Natural killer cell (primary cell): ENCODE data around the gene FAF1. TPM values are rescaled to one million over a fixed set of nuclear protein-coding genes. Genes with fewer than 3 reads are reported as not detected.

Experiments used
- ATAC-seq, 3 donors: fragments of 150-1000 bp in 2 of 3; fragments of 200-7000 bp in 1 of 3; cut with Tn5 transposase; 1 replicate in 1 of 3; 2 replicates in 2 of 3; pipeline ENCODE4 v1.10.0; 2021; ENCODE audit warnings: mild to moderate bottlenecking in 2 of 3, moderate library complexity in 2 of 3
- DNase-seq, 2 donors: peaks; one replicate each; pipeline versions ENCODE4 v3.0.0 to v3.0.0-alpha.2; 2013 to 2021; ENCODE audit warnings: mixed read lengths in 1 of 2
- H3K27ac ChIP-seq: one replicate; pipeline ENCODE4 v1.5.1; 2013; ENCODE audit warnings: mild to moderate bottlenecking, low read length
- H3K27me3 ChIP-seq: one replicate; pipeline ENCODE4 v1.6.1; 2013; ENCODE audit warnings: low read length; ENCODE audit not compliant: control insufficient read depth, insufficient read depth
- H3K36me3 ChIP-seq: one replicate; pipeline ENCODE4 v1.6.1; 2013; ENCODE audit warnings: low read length; ENCODE audit not compliant: control insufficient read depth, insufficient read depth
- H3K4me1 ChIP-seq: one replicate; pipeline ENCODE4 v1.6.1; 2013; ENCODE audit warnings: low read length; ENCODE audit not compliant: control insufficient read depth, insufficient read depth
- H3K4me3 ChIP-seq: one replicate; pipeline ENCODE4 v1.5.1; 2013; ENCODE audit warnings: low read length
- H3K9me3 ChIP-seq: one replicate; pipeline ENCODE4 v1.6.1; 2013; ENCODE audit warnings: low read length; ENCODE audit not compliant: control insufficient read depth, insufficient read depth
- H3K27ac Mint-ChIP-seq, 2 donors: one replicate each; pipeline ENCODE4 v1.8.0; 2022; ENCODE audit warnings: mild to moderate bottlenecking in 2 of 2, mixed read lengths in 2 of 2, moderate library complexity in 1 of 2
- H3K27me3 Mint-ChIP-seq, 2 donors: one replicate each; pipeline ENCODE4 v1.8.0; 2022; ENCODE audit warnings: low read depth in 2 of 2, mixed read lengths in 2 of 2
- H3K36me3 Mint-ChIP-seq: one replicate; pipeline ENCODE4 v1.8.0; 2022; ENCODE audit warnings: mixed read lengths
- H3K4me1 Mint-ChIP-seq, 2 donors: one replicate each; pipeline ENCODE4 v1.8.0; 2022; ENCODE audit warnings: mixed read lengths in 2 of 2
- H3K4me3 Mint-ChIP-seq: one replicate; pipeline ENCODE4 v1.8.0; 2022; ENCODE audit warnings: mild to moderate bottlenecking, moderate library complexity, mixed read lengths
- H3K9me3 Mint-ChIP-seq, 2 donors: one replicate each; pipeline ENCODE4 v1.8.0; 2022; ENCODE audit warnings: mixed read lengths in 2 of 2
- CTCF ChIP-seq: fragments of 200-600 bp; IDR thresholded peaks from one replicate; pipeline ENCODE4 v1.8.0; 2022; ENCODE audit warnings: antibody characterized with exemption
- WGBS: methylation state at CpG from one replicate; pipeline ENCODE4 v1.1.7; 2013; ENCODE audit warnings: missing lambda C conversion rate; ENCODE audit not compliant: insufficient coverage; 5-methylcytosine and 5-hydroxymethylcytosine counted together
- intact Hi-C: fragments of 100-400 bp; cut with micrococcal nuclease; formaldehyde crosslinking; loops from one replicate; pipeline ENCODE4 v1.14.2; 2022
- total RNA-seq, 4 donors: library from RNA; stranded (reverse); fragments of 120-200 nt in 1 of 4; gene quantifications; one replicate each; pipeline versions ENCODE4 v1.2.3 to v1.2.4, GENCODE V29; 2013 to 2022

Gene FAF1
- total RNA-seq, 3 donors from 2014 or later (not counting 1 experiment from before 2014, with no cell fraction given): 56.8 to 59.7 (median 57.2) TPM

- H3K4me1 Mint-ChIP-seq: no peaks in the 10 kb centered on the region
- no peaks in the 10 kb centered on the region for H3K27me3 Mint-ChIP-seq
- Histone ChIP-seq H3K27me3 (no peaks in the 10 kb centered on the region), H3K4me1 (no peaks in the 10 kb centered on the region), H3K4me3 (no peak overlapping the region), H3K36me3 (no peaks in the 10 kb centered on the region), H3K27ac (no peak overlapping the region), H3K9me3 (no peaks in the 10 kb centered on the region)
- H3K9me3 Mint-ChIP-seq: no peaks in the 10 kb centered on the region
- ATAC-seq (no peak), DNase-seq (no peak)
- TF ChIP-seq CTCF: no peak
- H3K4me3 Mint-ChIP-seq: no peak overlapping the region
- no CpG with 5 or more reads among the region's 1 CpG for WGBS
- no peaks in the 10 kb centered on the region for H3K36me3 Mint-ChIP-seq
- intact Hi-C loops: no loop called here
- no peak overlapping the region for H3K27ac Mint-ChIP-seq
Measured at GRCh38 chr1:50995651-50996050, 35.6 kb upstream of the FAF1 start.

- Histone ChIP-seq H3K27ac (no peak overlapping the region), H3K4me1 (no peaks in the 10 kb centered on the region), H3K4me3 (no peak overlapping the region), H3K9me3 (no peaks in the 10 kb centered on the region), H3K27me3 (no peaks in the 10 kb centered on the region), H3K36me3 (no peaks in the 10 kb centered on the region)
- Mint-ChIP-seq H3K36me3 (no peaks in the 10 kb centered on the region), H3K27ac (no peak overlapping the region), H3K4me3 (no peak overlapping the region), H3K27me3 (no peaks in the 10 kb centered on the region), H3K4me1 (no peaks in the 10 kb centered on the region), H3K9me3 (no peaks in the 10 kb centered on the region)
- TF ChIP-seq CTCF: no peak
- 100% methylated on average over 2 of the region's 4 CpGs for WGBS
- DNase-seq (no peak), ATAC-seq (no peak)
- intact Hi-C loops: no loop called here
Measured at GRCh38 chr1:50994997-50995396, 34.9 kb upstream of the FAF1 start.

GRCh38 chr1:50993645-50994044 is 33.6 kb upstream of the FAF1 start:
- H3K36me3 Mint-ChIP-seq: no peaks in the 10 kb centered on the region
- TF ChIP-seq CTCF: no peak
- no peak for DNase-seq
- no peak overlapping the region for H3K27ac Mint-ChIP-seq
- WGBS: 94% methylated on average over 2 of the region's 3 CpGs
- H3K9me3 Mint-ChIP-seq: no peaks in the 10 kb centered on the region
- Histone ChIP-seq H3K27me3 (no peaks in the 10 kb centered on the region), H3K9me3 (no peaks in the 10 kb centered on the region), H3K4me1 (no peaks in the 10 kb centered on the region), H3K36me3 (no peaks in the 10 kb centered on the region), H3K4me3 (no peak overlapping the region), H3K27ac (no peak overlapping the region)
- no peak for ATAC-seq
- H3K4me3 Mint-ChIP-seq: no peak overlapping the region
- no peaks in the 10 kb centered on the region for H3K27me3 Mint-ChIP-seq
- H3K4me1 Mint-ChIP-seq: no peaks in the 10 kb centered on the region
- intact Hi-C loops: no loop called here

GRCh38 chr1:50992532-50993318 is 32.7 kb upstream of the FAF1 start:
- Mint-ChIP-seq H3K27ac (no peak overlapping the region), H3K4me3 (no peak overlapping the region), H3K9me3 (no peaks in the 10 kb centered on the region), H3K36me3 (no peaks in the 10 kb centered on the region), H3K27me3 (no peaks in the 10 kb centered on the region), H3K4me1 (no peaks in the 10 kb centered on the region)
- no peaks in the 10 kb centered on the region for H3K4me1 ChIP-seq
- DNase-seq (no peak), ATAC-seq (no peak)
- H3K9me3 ChIP-seq: no peaks in the 10 kb centered on the region
- no peak for TF ChIP-seq CTCF
- intact Hi-C loops: no loop called here
- 100% methylated on average over 1 of the region's 3 CpGs for WGBS
- no peak overlapping the region for H3K27ac ChIP-seq
- H3K36me3 ChIP-seq: no peaks in the 10 kb centered on the region
- no peak overlapping the region for H3K4me3 ChIP-seq
- no peaks in the 10 kb centered on the region for H3K27me3 ChIP-seq
